Kidney (tissue), 14 donors: ENCODE results near the gene C20orf204. TPM values are rescaled to one million over a fixed set of nuclear protein-coding genes. Genes with fewer than 3 reads are reported as not detected.

Experiments used
- DNase-seq, 5 donors: peaks; one replicate each; pipeline ENCODE4 v3.0.0-alpha.2; 2013 to 2020
- FAIRE-seq: peaks from 2 replicates; lab custom pipeline; 2012; peaks lifted over from hg19 to GRCh38; lab: Jason Lieb, UNC
- H3K27ac ChIP-seq, 2 donors: one replicate each; pipeline ENCODE4 v1.7.0; 2013; ENCODE audit warnings: low read depth in 2 of 2, low read length in 2 of 2, inconsistent platforms in 1 of 2
- H3K27me3 ChIP-seq: one replicate; pipeline ENCODE4 v1.7.1; 2013; ENCODE audit warnings: low read length, inconsistent platforms; ENCODE audit not compliant: control insufficient read depth, insufficient read depth
- H3K36me3 ChIP-seq, 3 donors: one replicate each; pipeline versions ENCODE4 v1.7.0 to v1.7.1; 2013; ENCODE audit warnings: low read length in 3 of 3, control low read depth in 1 of 3, inconsistent platforms in 1 of 3; ENCODE audit not compliant: insufficient read depth in 3 of 3, control insufficient read depth in 2 of 3
- H3K4me1 ChIP-seq, 3 donors: one replicate each; pipeline versions ENCODE4 v1.7.0 to v1.7.1; 2013; ENCODE audit warnings: low read length in 3 of 3, inconsistent platforms in 1 of 3, low read depth in 1 of 3; ENCODE audit not compliant: control insufficient read depth in 2 of 3, insufficient read depth in 2 of 3
- H3K4me3 ChIP-seq, 3 donors: one replicate each; pipeline versions ENCODE4 v1.7.0 to v1.8.1; 2013; ENCODE audit warnings: low read length in 3 of 3, control low read depth in 1 of 3, inconsistent platforms in 1 of 3
- H3K9ac ChIP-seq, 3 donors: one replicate each; pipeline versions ENCODE4 v1.7.0 to v1.7.1; 2013; ENCODE audit warnings: low read length in 3 of 3, control low read depth in 1 of 3, inconsistent platforms in 1 of 3
- H3K9me3 ChIP-seq, 3 donors: one replicate each; pipeline versions ENCODE4 v1.7.0 to v1.7.1; 2013; ENCODE audit warnings: low read length in 3 of 3, control low read depth in 1 of 3, inconsistent platforms in 1 of 3; ENCODE audit not compliant: control insufficient read depth in 2 of 3, insufficient read depth in 1 of 3
- CTCF ChIP-seq: IDR thresholded peaks from 3 replicates; pipeline ENCODE4 v1.5.1; 2012; ENCODE audit warnings: mild to moderate bottlenecking, moderate library complexity, borderline replicate concordance; ENCODE audit not compliant: insufficient read depth; ENCODE audit errors: extremely low read depth
- intact Hi-C: fragments of 100-400 bp; cut with DNase I; formaldehyde crosslinking; loops from one replicate; pipeline ENCODE4 v1.11.1; 2022
- polyA plus RNA-seq: library from polyadenylated mRNA; stranded (reverse); fragments of 350-450 nt; fragmentation: Illumina TruSeq; extraction: RNeasy Lipid Tissue Mini Kit (QIAGEN cat#74804); gene quantifications from one replicate; pipeline ENCODE4 v1.2.3, GENCODE V29; 2014; ENCODE audit warnings: low read depth, low replicate concordance; ENCODE audit not compliant: insufficient read depth
- total RNA-seq: library from RNA; stranded (reverse); fragmentation: NEBNext Ultra II Directional; extraction: Animal tissue kit (Norgen Biotek cat#: 25700); gene quantifications from one replicate; pipeline ENCODE4 v1.2.1, GENCODE V29; 2021
- donor health status: control.
- donor health status: control.
- donor health status: control.
- donor health status: control.
- donor health status: control.
- donor health status: DM: yes; HTN: yes; CAD: no.
- donor health status: Normal renal cell carcinoma (clear cell type).

The C20orf204 gene
- total and polyA plus RNA-seq, 2 donors from 2014 or later, result 0.75 to 2.4 TPM

- H3K9ac ChIP-seq, result no peak overlapping the region
- H3K4me1 ChIP-seq, result peaks cover 0 to 5% (median 0%) of the 10 kb centered on the region in 3 donors
- H3K36me3 ChIP-seq, result no peaks in the 10 kb centered on the region
- no peaks in the 10 kb centered on the region for H3K9me3 ChIP-seq
- peak overlapping the region in 1 of 3 donors; percentile 29 for H3K4me3 ChIP-seq
- H3K27me3 ChIP-seq, result peaks cover 7% of the 10 kb centered on the region
- intact Hi-C loops, result no loop called here
- FAIRE-seq (no peak), DNase-seq (peak in 2 of 5 donors; percentile 46 to 78)
- no peak overlapping the region for H3K27ac ChIP-seq
- no peak for TF ChIP-seq CTCF
Measured at GRCh38 chr20:64047968-64048401, 12.0 kb downstream of the C20orf204 start.

- H3K27ac ChIP-seq, result no peak overlapping the region
- no peaks in the 10 kb centered on the region for H3K36me3 ChIP-seq
- no peak overlapping the region for H3K4me3 ChIP-seq
- TF ChIP-seq CTCF, result no peak
- H3K4me1 ChIP-seq, result peaks cover 0 to 9% (median 0%) of the 10 kb centered on the region in 3 donors
- no peaks in the 10 kb centered on the region for H3K9me3 ChIP-seq
- FAIRE-seq (no peak), DNase-seq (peak in 1 of 5 donors; percentile 42)
- peaks cover 7% of the 10 kb centered on the region for H3K27me3 ChIP-seq
- intact Hi-C loops, result no loop called here
- H3K9ac ChIP-seq, result no peak overlapping the region
Measured at GRCh38 chr20:64048402-64049044, 12.5 kb downstream of the C20orf204 start.

GRCh38 chr20:64049060-64049877 is 13.3 kb downstream of the C20orf204 start, which contains the start of gene SOX18:
SOX18 (minus strand) TSS chr20:64049639; CDS start chr20:64049516, 123 bp downstream.
- no peaks in the 10 kb centered on the region for H3K9me3 ChIP-seq
- no peak for TF ChIP-seq CTCF
- peak in 2 of 5 donors; percentile 63 to 86 for DNase-seq
- no peaks in the 10 kb centered on the region for H3K36me3 ChIP-seq
- H3K9ac ChIP-seq, result no peak within 1 kb of the TSS
- H3K27ac ChIP-seq, result peak within 1 kb of the TSS; percentile 54 to 68
- FAIRE-seq, result no peak
- intact Hi-C loops, result no loop called here
- H3K27me3 ChIP-seq, result peaks cover 7% of the 10 kb centered on the region
- peak within 1 kb of the TSS in 1 of 3 donors; percentile 46 for H3K4me3 ChIP-seq
- peaks cover 0 to 12% (median 0%) of the 10 kb centered on the region in 3 donors for H3K4me1 ChIP-seq
